Panc1 (cell line): ENCODE results near the gene RYR3. TPM values are rescaled to one million over a fixed set of nuclear protein-coding genes. Genes with fewer than 3 reads are reported as not detected.

Experiments
- ATAC-seq: fragments of 200-7000 bp; cut with Tn5 transposase; 2 replicates; pipeline ENCODE4 v1.9.1; 2020; ENCODE audit warnings: mild to moderate bottlenecking, moderate library complexity
- BruUV-seq: library from RNA; stranded (reverse); fragments of 400-500 nt; replicated peaks from 2 replicates; lab custom pipeline; 2021; lab: Mats Ljungman, UMichigan
- CTCF ChIA-PET: fragments of 300-600 bp; sonication (Branson Sonifier 250); formaldehyde crosslinking; loops from one replicate; lab custom pipeline; 2022; ENCODE audit warnings: antibody characterized with exemption; lab: Charles Lee
- POLR2A ChIA-PET: fragments of 300-600 bp; sonication (Branson Sonifier 250); formaldehyde crosslinking; loops from one replicate; lab custom pipeline; 2022; ENCODE audit warnings: antibody characterized with exemption; lab: Charles Lee
- DNase-seq: peaks from one replicate; pipeline ENCODE4 v3.0.0-alpha.2; 2010; ENCODE audit warnings: low read depth, low spot score
- H3K27ac ChIP-seq: 2 replicates; pipeline ENCODE4 v1.5.1; 2011; ENCODE audit warnings: mild to moderate bottlenecking, low read length, inconsistent platforms
- H3K27me3 ChIP-seq: fragments of 200-500 bp; sonication (Bioruptor generic); 2 replicates; pipeline ENCODE4 v1.6.0; 2014; ENCODE audit warnings: low read length, inconsistent platforms; ENCODE audit not compliant: control insufficient read depth, insufficient read depth
- H3K36me3 ChIP-seq: fragments of 200-500 bp; sonication (Bioruptor generic); 2 replicates; pipeline ENCODE4 v1.5.1; 2014; ENCODE audit warnings: inconsistent platforms, mild to moderate bottlenecking, low read length, moderate library complexity; ENCODE audit not compliant: control insufficient read depth, insufficient read depth
- H3K4me1 ChIP-seq: 2 replicates; pipeline ENCODE4 v1.5.1; 2011; ENCODE audit warnings: inconsistent platforms, mild to moderate bottlenecking, low read length, moderate library complexity; ENCODE audit not compliant: control insufficient read depth, insufficient read depth
- H3K4me3 ChIP-seq, 2 experiments: 2 replicates each; pipeline ENCODE4 v1.5.1; 2011 to 2012; ENCODE audit warnings: low read depth in 2 of 2, low read length in 2 of 2, mild to moderate bottlenecking in 2 of 2, inconsistent platforms in 1 of 2, moderate library complexity in 1 of 2
- H3K9me3 ChIP-seq: fragments of 200-500 bp; sonication (Bioruptor generic); 2 replicates; pipeline ENCODE4 v1.5.1; 2014; ENCODE audit warnings: low read depth, mild to moderate bottlenecking, inconsistent platforms, low read length, moderate library complexity; ENCODE audit not compliant: control insufficient read depth, insufficient read depth
- POLR2AphosphoS5 ChIP-seq: IDR thresholded peaks from 2 replicates; pipeline ENCODE4 v1.6.1; 2012; ENCODE audit warnings: mild to moderate bottlenecking, low read depth, low read length, moderate library complexity
- REST ChIP-seq, 2 experiments: IDR thresholded peaks; 2 replicates each; pipeline ENCODE4 v1.6.1; 2011 to 2012; ENCODE audit warnings: low read depth in 2 of 2, control low read depth in 1 of 2, low read length in 1 of 2, mild to moderate bottlenecking in 1 of 2, moderate library complexity in 1 of 2; ENCODE audit not compliant: insufficient read depth in 1 of 2
- SIN3A ChIP-seq: IDR thresholded peaks from 2 replicates; pipeline ENCODE4 v1.6.1; 2012; ENCODE audit warnings: low read depth, mild to moderate bottlenecking, low read length, moderate library complexity, borderline replicate concordance; ENCODE audit not compliant: insufficient read depth
- TCF7L2 ChIP-seq: IDR thresholded peaks from 2 replicates; pipeline ENCODE4 v1.6.1; 2011; ENCODE audit warnings: mild to moderate bottlenecking, low read depth, low read length, inconsistent platforms
- in situ Hi-C: cut with HindIII; loops from 2 replicates; pipeline ENCODE4 v1.10.0; 2016; ENCODE audit warnings: low sequenced_read_pairs, low pct_unique_long_range_greater_than_20kb
- intact Hi-C: fragments of 100-400 bp; cut with micrococcal nuclease; formaldehyde crosslinking; loops from one replicate; pipeline ENCODE4 v1.10.0; 2022; ENCODE audit not compliant: unreplicated experiment
- total RNA-seq: library from RNA; stranded (reverse); gene quantifications from one replicate; pipeline ENCODE4 v1.2.1, GENCODE V29; 2021; ENCODE audit not compliant: unreplicated experiment
- TF ChIP-seq, protein P1 (sequence below): fragments of 450-650 bp; IDR thresholded peaks from 2 replicates; pipeline ENCODE4 v1.5.1; 2017; ENCODE audit warnings: mild to moderate bottlenecking

RYR3 gene
- total RNA-seq, 1 experiment from 2014 or later: not detected

GRCh38 chr15:33649217-33649933, 338.6 kb downstream of the RYR3 start:
- TF ChIP-seq SIN3A (no peak), POLR2AphosphoS5 (no peak), TCF7L2 (no peak), REST (IDR thresholded peaks at IDR 0.05; ENCODE audit: insufficient read depth in 1 of 2, low read depth in 2 of 2, low read length in 1 of 2) (no peak)
- TF ChIP-seq, protein P1, sequence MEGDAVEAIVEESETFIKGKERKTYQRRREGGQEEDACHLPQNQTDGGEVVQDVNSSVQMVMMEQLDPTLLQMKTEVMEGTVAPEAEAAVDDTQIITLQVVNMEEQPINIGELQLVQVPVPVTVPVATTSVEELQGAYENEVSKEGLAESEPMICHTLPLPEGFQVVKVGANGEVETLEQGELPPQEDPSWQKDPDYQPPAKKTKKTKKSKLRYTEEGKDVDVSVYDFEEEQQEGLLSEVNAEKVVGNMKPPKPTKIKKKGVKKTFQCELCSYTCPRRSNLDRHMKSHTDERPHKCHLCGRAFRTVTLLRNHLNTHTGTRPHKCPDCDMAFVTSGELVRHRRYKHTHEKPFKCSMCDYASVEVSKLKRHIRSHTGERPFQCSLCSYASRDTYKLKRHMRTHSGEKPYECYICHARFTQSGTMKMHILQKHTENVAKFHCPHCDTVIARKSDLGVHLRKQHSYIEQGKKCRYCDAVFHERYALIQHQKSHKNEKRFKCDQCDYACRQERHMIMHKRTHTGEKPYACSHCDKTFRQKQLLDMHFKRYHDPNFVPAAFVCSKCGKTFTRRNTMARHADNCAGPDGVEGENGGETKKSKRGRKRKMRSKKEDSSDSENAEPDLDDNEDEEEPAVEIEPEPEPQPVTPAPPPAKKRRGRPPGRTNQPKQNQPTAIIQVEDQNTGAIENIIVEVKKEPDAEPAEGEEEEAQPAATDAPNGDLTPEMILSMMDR: no peak
- no peaks in the 10 kb centered on the region for H3K9me3 ChIP-seq
- no peak for DNase-seq
- ATAC-seq: no peak
- in situ Hi-C loops (no loop called here), intact Hi-C loops (no loop called here)
- peaks cover 20% of the 10 kb centered on the region for H3K27me3 ChIP-seq
- CTCF ChIA-PET: no interaction called here
- BruUV-seq: no TSS peak
- no peak overlapping the region for H3K27ac ChIP-seq
- no peaks in the 10 kb centered on the region for H3K36me3 ChIP-seq
- no peak overlapping the region for H3K4me3 ChIP-seq
- no peaks in the 10 kb centered on the region for H3K4me1 ChIP-seq
- POLR2A ChIA-PET: no interaction called here

- in situ Hi-C loops: no loop called here
- Histone ChIP-seq H3K9me3 (no peaks in the 10 kb centered on the region), H3K4me1 (no peaks in the 10 kb centered on the region), H3K27ac (no peak overlapping the region), H3K4me3 (no peak overlapping the region), H3K36me3 (no peaks in the 10 kb centered on the region), H3K27me3 (peaks cover 4% of the 10 kb centered on the region)
- POLR2A ChIA-PET: no interaction called here
- CTCF ChIA-PET: no interaction called here
- BruUV-seq: no TSS peak
- DNase-seq (no peak), ATAC-seq (no peak)
- intact Hi-C loops: no loop called here
- TF ChIP-seq, protein P1: no peak
- TF ChIP-seq REST (IDR thresholded peaks at IDR 0.05; ENCODE audit: insufficient read depth in 1 of 2, low read depth in 2 of 2, low read length in 1 of 2): no peak
- TF ChIP-seq SIN3A: no peak
- no peak for TF ChIP-seq TCF7L2
- TF ChIP-seq POLR2AphosphoS5: no peak
Observed at GRCh38 chr15:33654860-33655259, 344.1 kb downstream of the RYR3 start.
